IMR-90 (cell line): ENCODE measurements around the gene LAG3. TPM values are rescaled to one million over a fixed set of nuclear protein-coding genes. Genes with fewer than 3 reads are reported as not detected.

ENCODE experiments used
- ATAC-seq: fragments of 200-7000 bp; cut with Tn5 transposase; 2 replicates; pipeline ENCODE4 v1.9.1; 2020; ENCODE audit warnings: low read depth, mild to moderate bottlenecking, moderate library complexity
- BruUV-seq: library from RNA; stranded (reverse); fragments of 400-500 nt; replicated peaks from 2 replicates; lab custom pipeline; 2021; lab: Mats Ljungman, UMichigan
- CTCF ChIA-PET: fragments of 300-600 bp; formaldehyde crosslinking; extraction: SDS; loops from one replicate; lab custom pipeline; 2021; ENCODE audit warnings: antibody characterized with exemption; lab: Yijun Ruan, JAX
- POLR2A ChIA-PET: fragments of 300-600 bp; sonication (Branson Sonifier 250); formaldehyde crosslinking; loops from one replicate; lab custom pipeline; 2022; ENCODE audit warnings: antibody characterized with exemption; ENCODE audit not compliant: unreplicated experiment; lab: Charles Lee
- DNase-seq: peaks from one replicate; pipeline ENCODE4 v3.0.0; 2013
- H2AFZ ChIP-seq: replicated peaks from 2 replicates; pipeline ENCODE3; 2013; ENCODE audit warnings: low read length, mild to moderate bottlenecking; ENCODE audit not compliant: poor library complexity
- H2AK5ac ChIP-seq: 2 replicates; pipeline ENCODE4 v1.6.1; 2013; ENCODE audit warnings: low read depth, low read length, inconsistent platforms
- H2AK9ac ChIP-seq: replicated peaks from 2 replicates; pipeline ENCODE3; 2013; ENCODE audit warnings: mild to moderate bottlenecking, low read depth, low read length, moderate library complexity; ENCODE audit not compliant: poor library complexity
- H2BK120ac ChIP-seq: 2 replicates; pipeline ENCODE4 v1.6.1; 2013; ENCODE audit warnings: low read depth, low read length, inconsistent platforms
- H2BK15ac ChIP-seq: 3 replicates; pipeline ENCODE4 v1.6.1; 2013; ENCODE audit warnings: low read depth, low read length, inconsistent platforms
- H2BK20ac ChIP-seq: 2 replicates; pipeline ENCODE4 v1.6.1; 2013; ENCODE audit warnings: low read depth, mild to moderate bottlenecking, inconsistent platforms, low read length, moderate library complexity
- H2BK5ac ChIP-seq: 2 replicates; pipeline ENCODE4 v1.6.1; 2013; ENCODE audit warnings: mild to moderate bottlenecking, low read depth, low read length, inconsistent platforms; ENCODE audit not compliant: poor library complexity, severe bottlenecking
- H3K14ac ChIP-seq: replicated peaks from 2 replicates; pipeline ENCODE4 v1.6.1; 2013; ENCODE audit warnings: low read depth, low read length, inconsistent platforms
- H3K18ac ChIP-seq: 2 replicates; pipeline ENCODE4 v1.6.1; 2013; ENCODE audit warnings: low read depth, low read length, control low read depth
- H3K23ac ChIP-seq: 2 replicates; pipeline ENCODE4 v1.6.1; 2013; ENCODE audit warnings: low read depth, low read length, inconsistent platforms
- H3K27ac ChIP-seq: 2 replicates; pipeline ENCODE4 v1.5.1; 2013; ENCODE audit warnings: mild to moderate bottlenecking, control low read depth, low read length; ENCODE audit not compliant: insufficient read depth
- H3K27me3 ChIP-seq: 2 replicates; pipeline ENCODE4 v1.6.1; 2013; ENCODE audit warnings: low read length; ENCODE audit not compliant: control insufficient read depth, insufficient read depth
- H3K36me3 ChIP-seq: 2 replicates; pipeline ENCODE4 v1.6.1; 2013; ENCODE audit warnings: low read length, mixed read lengths; ENCODE audit not compliant: control insufficient read depth, insufficient read depth
- H3K4ac ChIP-seq: 2 replicates; pipeline ENCODE4 v1.6.1; 2013; ENCODE audit warnings: low read depth, low read length, inconsistent platforms
- H3K4me1 ChIP-seq: 2 replicates; pipeline ENCODE4 v1.6.1; 2013; ENCODE audit warnings: low read length, mixed read lengths; ENCODE audit not compliant: control insufficient read depth, insufficient read depth
- H3K4me2 ChIP-seq: 2 replicates; pipeline ENCODE4 v1.6.1; 2013; ENCODE audit warnings: low read depth, mild to moderate bottlenecking, control low read depth, low read length, moderate library complexity
- H3K4me3 ChIP-seq: 2 replicates; pipeline ENCODE4 v1.5.1; 2013; ENCODE audit warnings: low read depth, mild to moderate bottlenecking, control low read depth, low read length, moderate library complexity; ENCODE audit not compliant: insufficient read depth
- H3K56ac ChIP-seq: 2 replicates; pipeline ENCODE4 v1.6.1; 2013; ENCODE audit warnings: low read length, inconsistent platforms; ENCODE audit not compliant: insufficient read depth; ENCODE audit errors: extremely low read depth
- H3K79me1 ChIP-seq, 2 experiments: 2 replicates each; pipeline ENCODE4 v1.6.1; 2013; ENCODE audit warnings: low read length in 2 of 2, inconsistent platforms in 1 of 2, low read depth in 1 of 2
- H3K9ac ChIP-seq: 2 replicates; pipeline ENCODE4 v1.6.1; 2013; ENCODE audit warnings: low read depth, low read length, control low read depth
- H3K9me1 ChIP-seq: 2 replicates; pipeline ENCODE4 v1.6.1; 2013; ENCODE audit warnings: low read length, inconsistent platforms; ENCODE audit not compliant: insufficient read depth
- H3K9me3 ChIP-seq: 2 replicates; pipeline ENCODE4 v1.6.1; 2013; ENCODE audit warnings: low read length; ENCODE audit not compliant: control insufficient read depth, insufficient read depth
- H4K20me1 ChIP-seq: 2 replicates; pipeline ENCODE4 v1.6.1; 2013; ENCODE audit warnings: low read length, inconsistent platforms; ENCODE audit not compliant: insufficient read depth
- H4K5ac ChIP-seq: 2 replicates; pipeline ENCODE4 v1.6.1; 2013; ENCODE audit warnings: mild to moderate bottlenecking, low read depth, low read length, control low read depth
- H4K8ac ChIP-seq, 2 experiments: 2 replicates each; pipeline ENCODE4 v1.6.1; 2013; ENCODE audit warnings: low read depth in 2 of 2, low read length in 2 of 2, control low read depth in 1 of 2, inconsistent platforms in 1 of 2
- H4K91ac ChIP-seq: 2 replicates; pipeline ENCODE4 v1.6.1; 2013; ENCODE audit warnings: low read depth, low read length, inconsistent platforms; ENCODE audit not compliant: insufficient read depth
- FOS ChIP-seq: fragments of 150-350 bp; IDR thresholded peaks from 2 replicates; pipeline ENCODE4 v1.6.1; 2016; ENCODE audit warnings: low read depth, low read length
- MAZ ChIP-seq: IDR thresholded peaks from 2 replicates; pipeline ENCODE4 v1.6.1; 2012; ENCODE audit warnings: low read depth, mild to moderate bottlenecking, low read length, improper control_type of control experiment, moderate library complexity, borderline replicate concordance
- POLR2A ChIP-seq: IDR thresholded peaks from 2 replicates; pipeline ENCODE4 v1.6.1; 2012; ENCODE audit warnings: mild to moderate bottlenecking, low read depth, low read length
- RAD21 ChIP-seq: IDR thresholded peaks from 2 replicates; pipeline ENCODE4 v1.6.1; 2012; ENCODE audit warnings: low read length, improper control_type of control experiment
- RCOR1 ChIP-seq: IDR thresholded peaks from 2 replicates; pipeline ENCODE4 v1.6.1; 2012; ENCODE audit warnings: mild to moderate bottlenecking, low read length, improper control_type of control experiment; ENCODE audit not compliant: insufficient replicate concordance
- RFX5 ChIP-seq: IDR thresholded peaks from 2 replicates; pipeline ENCODE4 v1.8.0; 2012; ENCODE audit warnings: low read depth, mild to moderate bottlenecking, low read length, moderate library complexity
- SMC3 ChIP-seq: fragments of 150-350 bp; IDR thresholded peaks from 2 replicates; pipeline ENCODE4 v1.6.1; 2016; ENCODE audit warnings: low read depth, mild to moderate bottlenecking, antibody characterized with exemption, low read length, moderate library complexity
- whole genome bisulfite sequencing, 2 experiments: methylation state at CpG; one replicate each; pipeline versions ENCODE4 v1.1.5 to v1.1.7; 2013; ENCODE audit warnings: missing lambda C conversion rate in 2 of 2; ENCODE audit not compliant: insufficient read length in 1 of 2; ENCODE audit errors: extremely low coverage in 2 of 2; 5-methylcytosine and 5-hydroxymethylcytosine counted together
- dilution Hi-C: fragments of 300-500 bp; cut with HindIII; formaldehyde crosslinking; loops from one replicate; pipeline ENCODE4 v1.14.3; 2018; ENCODE audit warnings: low sequenced_read_pairs; ENCODE audit not compliant: unreplicated experiment
- in situ Hi-C: fragments of 300-500 bp; cut with MboI; formaldehyde crosslinking; loops from 3 replicates; pipeline ENCODE4 v1.14.3; 2019; ENCODE audit warnings: low sequenced_read_pairs, inconsistent platforms, mixed read lengths
- intact Hi-C: fragments of 100-400 bp; cut with micrococcal nuclease; formaldehyde crosslinking; loops from 2 replicates; pipeline ENCODE4 v1.10.0; 2022
- polyA plus RNA-seq, 3 experiments: library from polyadenylated mRNA; depleted of rRNA; stranded (reverse); fragments of >200 nt; gene quantifications; 2 replicates each; pipeline ENCODE4 v1.2.3, GENCODE V29; 2012; ENCODE audit warnings: low replicate concordance in 1 of 3
- total RNA-seq: library from RNA; depleted of rRNA; stranded (reverse); fragments of >200 nt; gene quantifications from 2 replicates; pipeline ENCODE4 v1.2.3, GENCODE V29; 2012
- TF ChIP-seq, protein P1 (sequence below): fragments of 150-350 bp; IDR thresholded peaks from 2 replicates; pipeline ENCODE4 v1.6.1; 2017; ENCODE audit warnings: mild to moderate bottlenecking, antibody characterized with exemption, low read length, low read depth

Gene LAG3
- total and polyA plus RNA-seq, 2 of the 4 experiments (the other 2 are of a cell fraction) = 0.41 TPM; not detected in 1

DNA sequence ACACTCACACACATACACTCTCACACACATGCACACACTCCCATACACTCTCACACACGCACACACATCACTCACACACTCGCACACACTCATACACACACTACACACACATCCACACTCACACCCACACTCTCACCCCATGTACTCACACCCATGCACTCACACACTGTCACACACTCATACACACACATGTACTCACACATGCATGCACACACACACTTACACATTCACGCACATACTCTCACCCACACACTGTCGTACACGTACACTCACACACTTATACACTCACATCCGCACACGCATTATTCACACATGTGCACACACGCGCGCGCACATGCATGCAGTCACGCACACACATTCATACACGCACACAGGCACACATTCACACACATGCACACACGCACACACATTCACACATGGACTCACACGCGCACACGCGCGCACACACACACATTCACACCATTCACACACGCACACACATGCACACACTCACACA is 45.4 kb downstream of the LAG3 start:
- H3K56ac ChIP-seq = no peak overlapping the region
- no peak overlapping the region for H2BK120ac ChIP-seq
- H3K9me1 ChIP-seq = peaks cover 4% of the 10 kb centered on the region; the same call in 1 of the 2 replicates
- no peak overlapping the region for H3K23ac ChIP-seq
- H2AFZ ChIP-seq = no peak overlapping the region
- H4K20me1 ChIP-seq = no peaks in the 10 kb centered on the region
- no TSS peak for BruUV-seq
- peaks cover 4% of the 10 kb centered on the region; the same call in 1 of the 2 replicates for H3K27me3 ChIP-seq
- no peaks in the 10 kb centered on the region for H3K9me3 ChIP-seq
- peak overlapping the region; percentile 21 for H2AK9ac ChIP-seq
- H3K27ac ChIP-seq = no peak overlapping the region
- DNase-seq (no peak), ATAC-seq (no peak)
- in situ Hi-C loops (no loop called here), intact Hi-C loops (no loop called here), dilution Hi-C loops (no loop called here)
- H3K4me3 ChIP-seq = no peak overlapping the region
- WGBS, 2 experiments = 94 to 100% methylated on average over 3 to 16 of the region's 20 CpGs
- ChIA-PET CTCF (no interaction called here), POLR2A (no interaction called here)
- H2BK15ac ChIP-seq = no peak overlapping the region
- TF ChIP-seq, protein P1, sequence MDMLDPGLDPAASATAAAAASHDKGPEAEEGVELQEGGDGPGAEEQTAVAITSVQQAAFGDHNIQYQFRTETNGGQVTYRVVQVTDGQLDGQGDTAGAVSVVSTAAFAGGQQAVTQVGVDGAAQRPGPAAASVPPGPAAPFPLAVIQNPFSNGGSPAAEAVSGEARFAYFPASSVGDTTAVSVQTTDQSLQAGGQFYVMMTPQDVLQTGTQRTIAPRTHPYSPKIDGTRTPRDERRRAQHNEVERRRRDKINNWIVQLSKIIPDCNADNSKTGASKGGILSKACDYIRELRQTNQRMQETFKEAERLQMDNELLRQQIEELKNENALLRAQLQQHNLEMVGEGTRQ = no peak
- TF ChIP-seq SMC3 (no peak), RAD21 (no peak), FOS (no peak), POLR2A (no peak), RFX5 (no peak), RCOR1 (no peak), MAZ (no peak)
- H2BK20ac ChIP-seq = no peak overlapping the region
- peaks cover 0 to 3% of the 10 kb centered on the region in 2 experiments; a peak in 1 of 4 replicates for H3K79me1 ChIP-seq
- H3K18ac ChIP-seq = no peak overlapping the region
- no peak overlapping the region for H3K14ac ChIP-seq
- H3K4me1 ChIP-seq = peaks cover 10% of the 10 kb centered on the region; the same call in 1 of the 2 replicates
- H3K9ac ChIP-seq = no peak overlapping the region
- H3K4me2 ChIP-seq = no peak overlapping the region
- H2AK5ac ChIP-seq = no peak overlapping the region; the same call in 1 of the 2 replicates
- H3K36me3 ChIP-seq = peaks cover 3% of the 10 kb centered on the region
- H4K8ac ChIP-seq = no peak overlapping the region
- no peak overlapping the region for H4K91ac ChIP-seq
- no peak overlapping the region for H3K4ac ChIP-seq
- H4K5ac ChIP-seq = no peak overlapping the region
- peak overlapping the region; percentile 64 for H2BK5ac ChIP-seq
